A673 (cell line): ENCODE results near the gene DDX54. TPM values are rescaled to one million over a fixed set of nuclear protein-coding genes. Genes with fewer than 3 reads are reported as not detected.

Source experiments
- BruUV-seq: library from RNA; stranded (reverse); fragments of 400-500 nt; replicated peaks from 2 replicates; lab custom pipeline; 2021; lab: Mats Ljungman, UMichigan
- CTCF ChIA-PET: fragments of 300-600 bp; sonication (Branson Sonifier 250); formaldehyde crosslinking; loops from one replicate; lab custom pipeline; 2022; ENCODE audit warnings: antibody characterized with exemption; lab: Charles Lee
- POLR2A ChIA-PET: fragments of 300-600 bp; sonication (Branson Sonifier 250); formaldehyde crosslinking; loops from one replicate; lab custom pipeline; 2022; ENCODE audit warnings: antibody characterized with exemption; ENCODE audit not compliant: low non-redundant PET; lab: Charles Lee
- DNase-seq: peaks from one replicate; pipeline ENCODE4 v3.0.0-alpha.2; 2015; ENCODE audit warnings: low spot score
- H3K27ac ChIP-seq: fragments of 200-600 bp; sonication (generic); 2 replicates; pipeline ENCODE4 v1.5.1; 2016; ENCODE audit warnings: mixed run types, low read depth, mild to moderate bottlenecking, mixed read lengths, antibody characterized with exemption, low read length; ENCODE audit not compliant: poor library complexity, severe bottlenecking
- H3K27me3 ChIP-seq: fragments of 200-600 bp; sonication (generic); replicated peaks from 2 replicates; pipeline ENCODE4 v1.6.1; 2017; ENCODE audit warnings: mixed run types, low read depth, mild to moderate bottlenecking, mixed read lengths, antibody characterized with exemption, low read length; ENCODE audit not compliant: insufficient read depth, poor library complexity
- H3K36me3 ChIP-seq: fragments of 200-600 bp; sonication (generic); 2 replicates; pipeline ENCODE4 v1.6.1; 2016; ENCODE audit warnings: mixed run types, mild to moderate bottlenecking, mixed read lengths, antibody characterized with exemption, low read length; ENCODE audit not compliant: insufficient read depth, poor library complexity, severe bottlenecking
- H3K4me1 ChIP-seq: fragments of 200-600 bp; sonication (generic); 2 replicates; pipeline ENCODE4 v1.6.1; 2017; ENCODE audit warnings: mixed run types, mild to moderate bottlenecking, mixed read lengths, antibody characterized with exemption, low read length; ENCODE audit not compliant: insufficient read depth, poor library complexity, severe bottlenecking
- H3K4me3 ChIP-seq: fragments of 200-600 bp; sonication (generic); 2 replicates; pipeline ENCODE4 v1.5.1; 2016; ENCODE audit warnings: low read depth, mixed run types, mild to moderate bottlenecking, mixed read lengths, low read length; ENCODE audit not compliant: poor library complexity, severe bottlenecking
- H3K9me3 ChIP-seq: fragments of 200-600 bp; sonication (generic); 2 replicates; pipeline ENCODE4 v1.6.1; 2016; ENCODE audit warnings: mixed run types, low read depth, mild to moderate bottlenecking, mixed read lengths, antibody characterized with exemption, low read length; ENCODE audit not compliant: poor library complexity, severe bottlenecking
- CTCF ChIP-seq: fragments of 300-800, 200-600 bp; sonication (generic); conservative IDR thresholded peaks from 2 replicates; pipeline ENCODE4 v1.5.1; 2017; ENCODE audit warnings: low read depth, mild to moderate bottlenecking, antibody characterized with exemption, low read length, moderate library complexity, mixed read lengths
- EZH2 ChIP-seq: fragments of 200-600 bp; sonication (generic); IDR thresholded peaks from 2 replicates; pipeline ENCODE4 v1.6.1; 2017; ENCODE audit warnings: borderline replicate concordance, low read depth, mild to moderate bottlenecking, mixed read lengths, antibody characterized with exemption, low read length; ENCODE audit not compliant: poor library complexity, severe bottlenecking
- intact Hi-C: fragments of 100-400 bp; cut with micrococcal nuclease; formaldehyde crosslinking; loops from one replicate; pipeline ENCODE4 v1.10.0; 2022; ENCODE audit not compliant: unreplicated experiment
- total RNA-seq: library from RNA; stranded (reverse); gene quantifications from 2 replicates; pipeline ENCODE4 v1.2.3, GENCODE V29; 2021

The DDX54 gene
- total RNA-seq, 1 experiment from 2014 or later: 116 TPM

- TF ChIP-seq EZH2 (no peak), CTCF (no peak)
- no TSS peak for BruUV-seq
- intact Hi-C loops: no loop called here
- Histone ChIP-seq H3K27me3 (no peaks in the 10 kb centered on the region), H3K36me3 (peaks cover 67% of the 10 kb centered on the region), H3K4me1 (no peaks in the 10 kb centered on the region), H3K9me3 (no peaks in the 10 kb centered on the region), H3K4me3 (no peak overlapping the region), H3K27ac (no peak overlapping the region)
- ChIA-PET POLR2A (no interaction called here), CTCF (no interaction called here)
- no peak for DNase-seq
These were observed 13.1 kb downstream of the DDX54 start for GRCh38 chr12:113172185-113172584.

GRCh38 chr12:113171543-113171942, 13.7 kb downstream of the DDX54 start:
- Histone ChIP-seq H3K36me3 (peaks cover 61% of the 10 kb centered on the region), H3K27ac (no peak overlapping the region), H3K4me3 (no peak overlapping the region), H3K9me3 (no peaks in the 10 kb centered on the region), H3K4me1 (no peaks in the 10 kb centered on the region), H3K27me3 (no peaks in the 10 kb centered on the region)
- ChIA-PET CTCF (no interaction called here), POLR2A (no interaction called here)
- TF ChIP-seq EZH2 (no peak), CTCF (no peak)
- DNase-seq: no peak
- BruUV-seq: no TSS peak
- intact Hi-C loops: no loop called here

- Histone ChIP-seq H3K27ac (no peak overlapping the region), H3K9me3 (no peaks in the 10 kb centered on the region), H3K27me3 (no peaks in the 10 kb centered on the region), H3K4me1 (no peaks in the 10 kb centered on the region), H3K36me3 (peaks cover 61% of the 10 kb centered on the region), H3K4me3 (no peak overlapping the region)
- DNase-seq: no peak
- TF ChIP-seq EZH2: no peak
- no peak for TF ChIP-seq CTCF
- ChIA-PET POLR2A (no interaction called here), CTCF (no interaction called here)
- intact Hi-C loops: no loop called here
- BruUV-seq: no TSS peak
These were observed 14.4 kb downstream of the DDX54 start for GRCh38 chr12:113170926-113171325.
